Skin epidermis (tissue), 12 donors: ENCODE results near the gene MARK3.
"Not testable (repeated sequence)": the region's sequence is repeated elsewhere in the genome, so short reads cannot be mapped to it uniquely, and the experiment has no call there.

Experiments used
- H3K27ac ChIP-seq, 21 experiments: fragments of 200-600 bp; sonication (generic) in 11 of 21; one replicate each; pipeline ENCODE4 v1.5.0; 2020; ENCODE audit warnings: mild to moderate bottlenecking in 3 of 21, inconsistent platforms in 2 of 21, moderate library complexity in 2 of 21
- H3K4me3 ChIP-seq, 7 experiments: fragments of 200-600 bp; sonication (generic) in 2 of 7; one replicate each; pipeline ENCODE4 v1.5.0; 2020; ENCODE audit warnings: inconsistent platforms in 2 of 7, mild to moderate bottlenecking in 2 of 7, moderate library complexity in 1 of 7

The MARK3 gene

GRCh38 chr14:103385152-103385928 lies at the start of gene MARK3:
TSS of gene MARK3 (plus strand) at chr14:103385415. CDS start at chr14:103386030, 615 bp downstream.
- H3K27ac ChIP-seq: peak within 1 kb of the TSS; percentile 90 to 100 (median 97)

GRCh38 chr14:103336191-103336590 lies 49.0 kb upstream of the MARK3 start:
- Histone ChIP-seq H3K27ac (peak overlapping the region in 2 of 21 experiments; percentile 18 to 100), H3K4me3 (peak overlapping the region in 3 of 7 experiments; percentile 83 to 96 (median 88))

More at GRCh38 chr14:103385152-103385928, at the start of gene MARK3:
- peak within 1 kb of the TSS; percentile 79 to 99 (median 88) for H3K4me3 ChIP-seq

- H3K27ac ChIP-seq: no peak overlapping the region
- no peak overlapping the region for H3K4me3 ChIP-seq
These were observed 47.4 kb upstream of the MARK3 start for GRCh38 chr14:103337794-103338193.

GRCh38 chr14:103339561-103339960 lies 45.7 kb upstream of the MARK3 start:
- Histone ChIP-seq H3K27ac (no peak overlapping the region), H3K4me3 (no peak overlapping the region)

GRCh38 chr14:103340480-103341212 lies 44.6 kb upstream of the MARK3 start:
- no peak overlapping the region for H3K4me3 ChIP-seq
- no peak overlapping the region for H3K27ac ChIP-seq

- no peak overlapping the region for H3K27ac ChIP-seq
These were observed 43.7 kb upstream of the MARK3 start for GRCh38 chr14:103341250-103342129.

GRCh38 chr14:103343164-103343879 lies 41.9 kb upstream of the MARK3 start:
- no peak overlapping the region for H3K27ac ChIP-seq
- H3K4me3 ChIP-seq: no peak overlapping the region

More at GRCh38 chr14:103341250-103342129, 43.7 kb upstream of the MARK3 start:
- H3K4me3 ChIP-seq: no peak overlapping the region

GRCh38 chr14:103343905-103344797 lies 41.1 kb upstream of the MARK3 start:
- no peak overlapping the region for H3K27ac ChIP-seq
- no peak overlapping the region for H3K4me3 ChIP-seq

GRCh38 chr14:103346286-103346685 lies 38.9 kb upstream of the MARK3 start:
- no peak overlapping the region for H3K4me3 ChIP-seq
- no peak overlapping the region for H3K27ac ChIP-seq

- no peak overlapping the region for H3K4me3 ChIP-seq
- no peak overlapping the region for H3K27ac ChIP-seq
These were observed 38.0 kb upstream of the MARK3 start for GRCh38 chr14:103347091-103347815.

- Histone ChIP-seq H3K4me3 (no peak overlapping the region), H3K27ac (no peak overlapping the region)
These were observed 37.1 kb upstream of the MARK3 start for GRCh38 chr14:103348154-103348553.

GRCh38 chr14:103349982-103350381 lies 35.2 kb upstream of the MARK3 start:
- no peak overlapping the region for H3K27ac ChIP-seq
- H3K4me3 ChIP-seq: no peak overlapping the region

- no peak overlapping the region for H3K27ac ChIP-seq
- no peak overlapping the region for H3K4me3 ChIP-seq
These were observed 31.9 kb upstream of the MARK3 start for GRCh38 chr14:103353362-103353761.

- Histone ChIP-seq H3K27ac (no peak overlapping the region), H3K4me3 (no peak overlapping the region)
These were observed 31.1 kb upstream of the MARK3 start for GRCh38 chr14:103354141-103354540.

- H3K4me3 ChIP-seq: no peak overlapping the region
- H3K27ac ChIP-seq: no peak overlapping the region
These were observed 29.1 kb upstream of the MARK3 start for GRCh38 chr14:103356024-103356682.

- H3K4me3 ChIP-seq, H3K27ac ChIP-seq: not testable (repeated sequence)
These were observed 27.7 kb upstream of the MARK3 start for GRCh38 chr14:103357552-103357951.

GRCh38 chr14:103360548-103360947 lies 24.7 kb upstream of the MARK3 start:
- H3K4me3 ChIP-seq: no peak overlapping the region
- H3K27ac ChIP-seq: no peak overlapping the region
